BJ (cell line): ENCODE results near the gene SYNJ2. TPM values are rescaled to one million over a fixed set of nuclear protein-coding genes. Genes with fewer than 3 reads are reported as not detected.

Experiments used
- CTCF ChIA-PET: fragments of 350-600 bp; formaldehyde crosslinking; extraction: SDS; loops from one replicate; lab custom pipeline; 2021; ENCODE audit warnings: antibody characterized with exemption, inconsistent platforms; lab: Yijun Ruan, JAX
- POLR2A ChIA-PET: fragments of 300-600 bp; sonication (Branson Sonifier 250); formaldehyde crosslinking; extraction: SDS; loops from one replicate; lab custom pipeline; 2021; ENCODE audit warnings: antibody characterized with exemption; lab: Charles Lee
- DNase-seq: peaks from one replicate; pipeline ENCODE4 v3.0.0-alpha.2; 2011; ENCODE audit warnings: low read depth
- H3K27me3 ChIP-seq: 2 replicates; pipeline ENCODE4 v1.6.0; 2011; ENCODE audit warnings: low read length; ENCODE audit not compliant: control insufficient read depth, insufficient read depth
- H3K36me3 ChIP-seq: 2 replicates; pipeline ENCODE4 v1.5.1; 2011; ENCODE audit warnings: low read length; ENCODE audit not compliant: control insufficient read depth, insufficient read depth
- H3K4me3 ChIP-seq: 2 replicates; pipeline ENCODE4 v1.5.1; 2011; ENCODE audit warnings: low read depth, mild to moderate bottlenecking, control low read depth, low read length
- polyA plus RNA-seq: library from polyadenylated mRNA; depleted of rRNA; stranded (reverse); fragments of >200 nt; gene quantifications from 2 replicates; pipeline ENCODE4 v1.2.3, GENCODE V29; 2011
- TF ChIP-seq, protein P1 (sequence below): IDR thresholded peaks from 2 replicates; pipeline ENCODE4 v1.5.1; 2011; ENCODE audit warnings: low read depth, mild to moderate bottlenecking, control low read depth, inconsistent platforms, low read length, moderate library complexity; ENCODE audit not compliant: insufficient read depth

The SYNJ2 gene
- polyA plus RNA-seq, 1 experiment: 29.9 TPM

DNA sequence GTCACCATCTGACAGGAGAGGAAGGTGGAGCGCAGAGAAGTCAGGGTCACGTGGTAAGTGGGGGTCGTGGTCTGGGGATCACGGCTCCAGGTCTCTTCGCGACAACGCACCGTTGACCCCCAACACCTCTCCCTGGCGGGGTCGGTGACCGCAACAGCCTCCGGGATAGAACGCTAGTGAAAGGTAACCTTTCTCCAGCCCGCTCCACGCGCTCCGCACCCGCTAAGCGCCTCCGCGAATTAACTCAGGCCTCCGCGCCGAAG is 600 bp upstream of the SYNJ2 start:
- H3K36me3 ChIP-seq: no peaks in the 10 kb centered on the region
- DNase-seq: no peak
- ChIA-PET POLR2A (no interaction called here), CTCF (interaction anchor here (1.5 kb wide), 1 partner anchor 70 kb away, joined by 4 read pairs; no protein-coding TSS in a partner anchor)
- peak overlapping the region; percentile 88 for H3K4me3 ChIP-seq
- no peaks in the 10 kb centered on the region for H3K27me3 ChIP-seq
- TF ChIP-seq, protein P1, sequence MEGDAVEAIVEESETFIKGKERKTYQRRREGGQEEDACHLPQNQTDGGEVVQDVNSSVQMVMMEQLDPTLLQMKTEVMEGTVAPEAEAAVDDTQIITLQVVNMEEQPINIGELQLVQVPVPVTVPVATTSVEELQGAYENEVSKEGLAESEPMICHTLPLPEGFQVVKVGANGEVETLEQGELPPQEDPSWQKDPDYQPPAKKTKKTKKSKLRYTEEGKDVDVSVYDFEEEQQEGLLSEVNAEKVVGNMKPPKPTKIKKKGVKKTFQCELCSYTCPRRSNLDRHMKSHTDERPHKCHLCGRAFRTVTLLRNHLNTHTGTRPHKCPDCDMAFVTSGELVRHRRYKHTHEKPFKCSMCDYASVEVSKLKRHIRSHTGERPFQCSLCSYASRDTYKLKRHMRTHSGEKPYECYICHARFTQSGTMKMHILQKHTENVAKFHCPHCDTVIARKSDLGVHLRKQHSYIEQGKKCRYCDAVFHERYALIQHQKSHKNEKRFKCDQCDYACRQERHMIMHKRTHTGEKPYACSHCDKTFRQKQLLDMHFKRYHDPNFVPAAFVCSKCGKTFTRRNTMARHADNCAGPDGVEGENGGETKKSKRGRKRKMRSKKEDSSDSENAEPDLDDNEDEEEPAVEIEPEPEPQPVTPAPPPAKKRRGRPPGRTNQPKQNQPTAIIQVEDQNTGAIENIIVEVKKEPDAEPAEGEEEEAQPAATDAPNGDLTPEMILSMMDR: no peak

DNA sequence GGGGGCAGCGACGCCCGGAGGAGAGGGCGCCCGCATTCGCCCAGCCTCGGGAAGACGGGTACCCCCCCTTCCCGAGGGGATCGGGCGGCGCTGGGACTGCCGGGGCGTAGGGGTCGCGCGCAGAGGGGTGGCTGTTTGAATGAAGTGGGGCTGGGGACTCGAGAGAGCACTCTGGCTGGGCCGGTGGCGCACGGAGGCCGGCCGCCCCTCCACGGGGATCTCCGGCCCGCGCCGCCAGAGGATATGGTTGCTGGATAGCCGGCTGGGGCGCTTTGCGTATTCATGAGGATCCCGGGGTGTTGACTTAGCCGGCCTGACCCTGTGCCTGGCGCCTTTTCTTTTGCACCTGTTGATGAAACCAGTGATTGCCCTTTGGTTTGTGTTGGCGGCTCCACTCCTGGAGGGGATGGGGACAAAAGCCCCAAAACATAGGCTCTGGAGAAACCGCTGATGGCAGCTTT is 469 bp downstream of the SYNJ2 start:
- DNase-seq: no peak
- ChIA-PET CTCF (interaction anchor here (0.7 to 2.5 kb wide), 12 partner anchors 14 to 225 kb away, joined by 3 to 21 read pairs (median 3); no protein-coding TSS in a partner anchor), POLR2A (interaction anchor here (0.6 kb wide), 1 partner anchor 12 kb away, joined by 5 read pairs; no protein-coding TSS in a partner anchor)
- no peaks in the 10 kb centered on the region for H3K27me3 ChIP-seq
- H3K4me3 ChIP-seq: peak overlapping the region; percentile 88
- H3K36me3 ChIP-seq: no peaks in the 10 kb centered on the region
- TF ChIP-seq, protein P1: no peak

DNA sequence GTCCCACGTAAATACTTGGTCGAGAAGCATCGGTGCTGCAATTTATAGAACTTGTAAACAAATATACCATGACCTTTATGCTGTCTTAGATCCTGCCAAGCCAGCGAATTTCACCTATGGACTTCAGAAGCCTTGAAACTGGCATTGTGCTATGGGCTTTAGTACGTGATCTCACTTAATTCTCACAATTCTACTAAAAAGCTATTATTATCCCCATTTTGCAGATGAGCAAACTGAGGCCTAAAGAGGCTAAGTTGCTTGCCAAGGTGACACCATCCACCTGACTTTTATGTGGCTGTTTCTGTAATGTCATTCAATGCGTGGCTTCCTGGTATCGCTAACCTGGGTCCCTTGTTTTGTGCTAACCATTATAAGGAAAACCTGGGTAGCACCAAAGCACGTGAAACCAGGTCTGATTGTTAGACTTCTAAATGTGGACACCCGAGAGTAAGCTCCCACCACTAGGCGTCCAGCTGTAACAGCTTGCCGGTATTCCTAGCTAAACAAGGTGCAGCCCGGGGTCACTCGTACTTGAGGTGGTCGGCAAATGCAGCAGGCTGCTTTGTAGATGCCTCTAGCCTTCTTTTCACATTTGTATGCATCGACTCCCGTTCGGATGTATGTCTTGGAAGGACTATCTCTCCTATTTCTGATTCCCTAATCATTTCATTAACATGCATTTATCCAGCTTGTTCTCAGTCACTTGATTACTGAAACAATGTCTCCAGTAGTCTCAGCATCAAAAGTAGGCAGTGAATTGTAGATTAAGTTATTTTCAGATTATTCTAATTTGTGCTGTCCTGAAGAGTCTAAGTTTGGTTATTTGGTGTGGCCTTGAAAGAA is 1.1 kb downstream of the SYNJ2 start:
- H3K27me3 ChIP-seq: no peaks in the 10 kb centered on the region
- ChIA-PET CTCF (interaction anchor here (0.9 to 2.5 kb wide), 10 partner anchors 8 to 226 kb away, joined by 3 to 21 read pairs (median 3); no protein-coding TSS in a partner anchor), POLR2A (interaction anchor here (1.0 kb wide), 1 partner anchor 21 kb away, joined by 3 read pairs; no protein-coding TSS in a partner anchor)
- peak overlapping the region; percentile 88 for H3K4me3 ChIP-seq
- TF ChIP-seq, protein P1: peak; percentile 48
- no peak for DNase-seq
- no peaks in the 10 kb centered on the region for H3K36me3 ChIP-seq

DNA sequence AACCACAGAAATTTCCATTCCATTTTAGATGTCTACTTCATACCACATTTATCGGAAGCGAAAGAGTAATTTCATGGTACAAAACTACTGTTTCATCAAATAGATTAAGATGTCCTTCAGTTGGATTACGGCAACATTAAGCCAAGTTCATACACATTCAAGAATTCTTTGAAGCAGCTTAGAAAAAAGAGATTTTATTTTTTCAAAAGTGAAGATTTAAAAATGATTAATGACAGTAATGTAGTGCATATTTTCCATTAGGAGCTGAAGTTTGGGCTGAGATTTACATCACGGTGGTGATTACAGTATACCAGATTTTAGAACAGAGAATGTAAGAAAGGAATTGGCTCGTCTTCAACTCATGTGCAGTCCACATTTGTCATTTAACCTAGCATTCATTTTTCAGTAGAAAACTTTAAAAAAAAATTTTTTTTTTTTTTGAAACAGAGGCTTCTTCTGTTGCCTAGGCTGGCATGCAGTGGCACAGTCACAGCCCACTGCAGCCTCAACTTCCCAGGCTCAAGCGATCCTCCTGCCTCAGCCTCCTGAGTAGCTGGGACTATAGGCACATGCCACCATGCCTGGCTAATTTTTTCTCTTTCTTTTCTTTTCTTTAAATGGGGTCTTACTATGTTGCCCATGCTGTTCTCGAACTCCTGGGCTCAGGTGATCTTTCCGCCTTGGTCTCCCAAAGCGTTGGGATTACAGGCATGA is 1.9 kb downstream of the SYNJ2 start:
- TF ChIP-seq, protein P1: no peak
- Histone ChIP-seq H3K36me3 (peaks cover 2% of the 10 kb centered on the region; the same call in 1 of the 2 replicates), H3K27me3 (no peaks in the 10 kb centered on the region), H3K4me3 (peak overlapping the region; percentile 88)
- DNase-seq: no peak
- POLR2A ChIA-PET: interaction anchor here (1.0 kb wide), 1 partner anchor 20 kb away, joined by 3 read pairs; no protein-coding TSS in a partner anchor
- CTCF ChIA-PET: interaction anchor here (1.1 to 2.5 kb wide), 7 partner anchors 8 to 87 kb away, joined by 3 to 21 read pairs (median 3); no protein-coding TSS in a partner anchor
